Stimulated activated CD8-positive, alpha-beta memory T cell treated with anti-CD3 and anti-CD28 coated beads, Interleukin-15, amount 100 ng/mL, for 24 hours (primary cell): ENCODE results near the gene CYP4A22.
"Not testable (repeated sequence)": the region's sequence is repeated elsewhere in the genome, so short reads cannot be mapped to it uniquely, and the experiment has no call there.

Experiments used
- DNase-seq: peaks from one replicate; pipeline ENCODE4 v3.0.0-alpha.2; 2020; ENCODE audit warnings: low read depth

The CYP4A22 gene

GRCh38 chr1:47184822-47185677 is 47.8 kb downstream of the CYP4A22 start:
- DNase-seq: no peak

GRCh38 chr1:47186267-47187185 is 49.3 kb downstream of the CYP4A22 start:
- no peak for DNase-seq

GRCh38 chr1:47187231-47187925 is 50.1 kb downstream of the CYP4A22 start:
- DNase-seq: no peak

GRCh38 chr1:47187926-47188250 is 50.6 kb downstream of the CYP4A22 start:
- no peak for DNase-seq

- DNase-seq: no peak
Measured at GRCh38 chr1:47188791-47189785, 51.8 kb downstream of the CYP4A22 start.

- DNase-seq: no peak
Measured at GRCh38 chr1:47189844-47190508, 52.7 kb downstream of the CYP4A22 start, which contains the start of gene PDZK1IP1. Gene PDZK1IP1, minus strand, starts transcription at chr1:47190036. Its CDS starts 104 bp downstream, at chr1:47189932.

GRCh38 chr1:47190509-47190855 is 53.2 kb downstream of the CYP4A22 start:
- no peak for DNase-seq

- no peak for DNase-seq
Measured at GRCh38 chr1:47190857-47191256, 53.6 kb downstream of the CYP4A22 start.

GRCh38 chr1:47191940-47192457 is 54.8 kb downstream of the CYP4A22 start:
- DNase-seq: no peak

- peak; percentile 47 for DNase-seq
Measured at GRCh38 chr1:47192458-47193384, 55.5 kb downstream of the CYP4A22 start.

GRCh38 chr1:47193496-47193895 is 56.3 kb downstream of the CYP4A22 start:
- DNase-seq: not testable (repeated sequence)

- no peak for DNase-seq
Measured at GRCh38 chr1:47194311-47194710, 57.1 kb downstream of the CYP4A22 start.

GRCh38 chr1:47195981-47196380 is 58.7 kb downstream of the CYP4A22 start:
- DNase-seq: not testable (repeated sequence)

- no peak for DNase-seq
Measured at GRCh38 chr1:47196622-47197021, 59.4 kb downstream of the CYP4A22 start.

GRCh38 chr1:47198214-47198613 is 61.0 kb downstream of the CYP4A22 start:
- DNase-seq: no peak
